GM23338 (cell line): Measurements from ENCODE around the gene BPIFB6.

Experiments
- CTCF ChIP-seq, 2 experiments: fragments of 200-600 bp in 1 of 2; sonication (generic) in 1 of 2; conservative IDR thresholded peaks; 2 replicates each; pipeline versions ENCODE4 v1.5.1 to v1.6.1; 2016 to 2017; ENCODE audit warnings: antibody characterized with exemption in 2 of 2, low read depth in 2 of 2, mild to moderate bottlenecking in 2 of 2, moderate library complexity in 1 of 2
- POLR2AphosphoS5 ChIP-seq: IDR thresholded peaks from 2 replicates; pipeline ENCODE4 v1.6.1; 2016; ENCODE audit warnings: antibody characterized with exemption, low read depth

- TF ChIP-seq POLR2AphosphoS5 (no peak), CTCF (conservative IDR thresholded peaks at IDR 0.05; ENCODE audit: low read depth in 2 of 2) (no peak)
Observed at GRCh38 chr20:33086052-33086722, 54.7 kb downstream of the BPIFB6 start.
